Measurements from ENCODE around the gene MCFD2.

Gene MCFD2

GRCh38 chr2:46871976-46872381 is 43.6 kb downstream of the MCFD2 start:
- no peak for DNase-seq

- no peak for DNase-seq
These were observed 45.4 kb downstream of the MCFD2 start for GRCh38 chr2:46870051-46870839.

DNA sequence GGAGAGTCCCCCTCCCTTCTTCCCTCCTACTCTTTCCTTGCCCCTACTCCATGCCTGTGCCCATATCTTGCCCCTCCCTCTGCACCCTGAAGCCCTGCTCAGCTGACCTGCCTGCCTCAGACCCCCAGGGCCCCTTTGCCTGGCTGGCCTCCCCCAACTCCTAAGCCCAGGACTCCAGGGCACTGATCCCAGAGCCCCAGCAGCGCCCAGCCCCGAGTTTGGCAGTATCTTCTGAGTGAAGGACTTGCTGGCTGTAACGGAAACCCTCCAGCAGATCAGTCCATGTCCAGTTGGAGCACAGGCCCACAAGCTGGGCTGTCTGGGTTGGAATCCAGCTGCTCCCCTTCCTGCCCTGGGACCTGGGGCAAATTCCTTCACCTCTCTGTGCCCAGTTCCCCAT is 46.0 kb downstream of the MCFD2 start:
- no peak for DNase-seq

GRCh38 chr2:46866770-46867246 is 48.8 kb downstream of the MCFD2 start:
- DNase-seq = no peak

GRCh38 chr2:46865181-46865970 is 50.2 kb downstream of the MCFD2 start:
- DNase-seq = no peak

DNA sequence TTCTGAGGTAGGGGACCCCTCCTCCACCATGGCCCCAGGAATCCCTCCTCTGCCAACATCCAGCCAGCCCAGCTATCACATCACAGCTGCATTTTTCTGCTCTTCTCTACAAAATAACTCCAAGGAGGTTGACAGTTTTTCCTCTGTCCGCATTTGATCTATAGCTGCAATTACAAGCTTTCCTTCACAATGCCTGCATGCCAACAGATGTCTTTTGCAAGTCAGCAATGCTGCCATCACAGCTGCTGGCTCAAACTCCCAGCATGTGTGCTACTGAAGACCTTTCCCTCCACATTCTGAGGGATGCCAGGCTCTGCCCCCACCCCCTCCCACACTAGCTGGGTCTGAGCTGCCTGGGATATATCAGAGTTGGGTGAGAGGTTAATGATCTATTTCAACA is 51.7 kb downstream of the MCFD2 start:
- DNase-seq = no peak

- DNase-seq = no peak
These were observed 53.1 kb downstream of the MCFD2 start for GRCh38 chr2:46862514-46862913.

- no peak for DNase-seq
These were observed 53.7 kb downstream of the MCFD2 start for GRCh38 chr2:46861916-46862315.

- no peak for DNase-seq
These were observed 56.1 kb downstream of the MCFD2 start for GRCh38 chr2:46859482-46859881.

DNA sequence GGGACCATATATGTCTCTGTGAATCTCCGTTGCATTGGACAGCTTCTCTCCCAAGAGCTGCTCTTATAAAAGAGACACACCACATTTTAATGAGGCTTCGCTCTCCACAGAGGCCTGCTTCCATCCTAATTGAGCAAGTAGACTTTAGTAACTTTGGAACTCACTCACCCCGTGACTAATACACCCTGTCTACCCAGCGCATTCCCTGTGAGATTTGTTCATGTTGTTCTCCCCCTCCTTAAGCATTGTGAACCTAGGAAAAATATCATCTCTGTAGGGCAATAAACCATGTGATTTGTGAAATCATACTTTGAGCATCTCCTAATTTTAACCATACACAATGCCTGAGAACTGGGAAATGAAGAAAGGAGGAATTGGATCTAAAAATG is 56.9 kb downstream of the MCFD2 start:
- no peak for DNase-seq

DNA sequence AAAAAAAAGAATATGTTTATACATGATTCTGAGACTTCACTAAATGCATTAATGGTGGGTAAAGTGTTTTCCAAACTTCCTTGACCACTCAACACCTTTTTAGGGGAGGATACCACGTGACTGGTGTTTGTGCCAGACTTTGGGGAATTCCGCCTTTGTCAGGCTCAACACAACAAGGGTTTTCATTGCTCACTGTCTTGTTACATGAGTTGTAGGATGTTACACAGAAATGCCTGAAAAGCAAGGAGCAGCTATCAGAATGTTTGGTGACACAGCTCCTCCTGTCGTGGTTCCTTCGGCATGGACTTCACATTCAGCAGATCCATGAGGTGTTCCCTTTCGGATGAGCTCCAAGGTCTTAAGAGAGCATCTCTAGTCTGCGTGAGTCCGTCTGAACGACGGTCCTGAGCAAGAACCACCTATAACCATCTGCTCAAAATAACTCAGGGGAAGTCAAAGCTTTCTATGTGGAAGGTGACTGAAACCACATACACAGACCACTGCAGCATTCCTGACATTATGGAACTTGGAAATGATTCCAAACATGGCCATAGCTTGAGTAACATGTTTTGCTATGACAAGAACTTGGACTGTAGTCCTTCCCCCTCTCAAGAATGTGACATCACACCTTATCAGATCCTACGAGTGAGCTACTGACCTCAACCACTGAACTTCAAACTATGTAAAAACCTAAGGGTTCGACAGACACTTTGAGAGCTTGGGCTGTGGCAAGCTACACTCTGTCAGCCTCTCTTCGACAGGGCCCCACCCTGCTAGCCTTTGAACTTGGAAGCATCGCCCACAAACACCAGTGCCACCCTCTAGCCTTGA is 57.5 kb downstream of the MCFD2 start:
- no peak for DNase-seq

GRCh38 chr2:46856336-46856735 is 59.3 kb downstream of the MCFD2 start:
- no peak for DNase-seq

- DNase-seq = no peak
These were observed 59.8 kb downstream of the MCFD2 start for GRCh38 chr2:46855805-46856204.

- DNase-seq = no peak
These were observed 61.3 kb downstream of the MCFD2 start for GRCh38 chr2:46854260-46854659.

GRCh38 chr2:46852598-46852997 is 63.0 kb downstream of the MCFD2 start:
- no peak for DNase-seq

DNA sequence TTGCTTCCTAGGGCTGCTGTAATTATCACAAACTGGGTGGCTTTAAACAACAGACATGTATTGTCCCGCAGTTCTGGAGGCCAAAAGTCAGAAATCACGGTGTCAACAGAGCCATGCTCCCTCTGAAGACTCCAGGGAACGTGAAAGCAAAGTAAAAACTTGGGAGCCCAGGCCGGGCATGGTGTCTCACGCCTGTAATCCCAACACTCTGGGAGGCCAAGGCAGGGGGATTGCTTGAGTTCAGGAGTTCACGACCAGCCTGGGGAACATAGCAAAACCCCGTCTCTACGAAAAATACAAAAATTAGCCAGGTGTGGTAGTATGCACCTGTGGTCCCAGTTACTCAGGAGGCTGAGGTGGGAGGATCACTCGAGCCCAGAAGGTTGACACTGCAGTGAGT is 63.5 kb downstream of the MCFD2 start:
- no peak for DNase-seq

Data from CD4-positive, alpha-beta T cell treated with Interleukin-4 for 1 hour (primary cell).